Kidney (tissue), 14 donors: ENCODE data around the gene GPR137B. TPM values are rescaled to one million over a fixed set of nuclear protein-coding genes. Genes with fewer than 3 reads are reported as not detected.

ENCODE experiments used
- DNase-seq, 5 donors: peaks; one replicate each; pipeline ENCODE4 v3.0.0-alpha.2; 2013 to 2020
- FAIRE-seq: peaks from 2 replicates; lab custom pipeline; 2012; peaks lifted over from hg19 to GRCh38; lab: Jason Lieb, UNC
- H3K27ac ChIP-seq, 2 donors: one replicate each; pipeline ENCODE4 v1.7.0; 2013; ENCODE audit warnings: low read depth in 2 of 2, low read length in 2 of 2, inconsistent platforms in 1 of 2
- H3K27me3 ChIP-seq: one replicate; pipeline ENCODE4 v1.7.1; 2013; ENCODE audit warnings: low read length, inconsistent platforms; ENCODE audit not compliant: control insufficient read depth, insufficient read depth
- H3K36me3 ChIP-seq, 3 donors: one replicate each; pipeline versions ENCODE4 v1.7.0 to v1.7.1; 2013; ENCODE audit warnings: low read length in 3 of 3, control low read depth in 1 of 3, inconsistent platforms in 1 of 3; ENCODE audit not compliant: insufficient read depth in 3 of 3, control insufficient read depth in 2 of 3
- H3K4me1 ChIP-seq, 3 donors: one replicate each; pipeline versions ENCODE4 v1.7.0 to v1.7.1; 2013; ENCODE audit warnings: low read length in 3 of 3, inconsistent platforms in 1 of 3, low read depth in 1 of 3; ENCODE audit not compliant: control insufficient read depth in 2 of 3, insufficient read depth in 2 of 3
- H3K4me3 ChIP-seq, 3 donors: one replicate each; pipeline versions ENCODE4 v1.7.0 to v1.8.1; 2013; ENCODE audit warnings: low read length in 3 of 3, control low read depth in 1 of 3, inconsistent platforms in 1 of 3
- H3K9ac ChIP-seq, 3 donors: one replicate each; pipeline versions ENCODE4 v1.7.0 to v1.7.1; 2013; ENCODE audit warnings: low read length in 3 of 3, control low read depth in 1 of 3, inconsistent platforms in 1 of 3
- H3K9me3 ChIP-seq, 3 donors: one replicate each; pipeline versions ENCODE4 v1.7.0 to v1.7.1; 2013; ENCODE audit warnings: low read length in 3 of 3, control low read depth in 1 of 3, inconsistent platforms in 1 of 3; ENCODE audit not compliant: control insufficient read depth in 2 of 3, insufficient read depth in 1 of 3
- CTCF ChIP-seq: IDR thresholded peaks from 3 replicates; pipeline ENCODE4 v1.5.1; 2012; ENCODE audit warnings: mild to moderate bottlenecking, moderate library complexity, borderline replicate concordance; ENCODE audit not compliant: insufficient read depth; ENCODE audit errors: extremely low read depth
- intact Hi-C: fragments of 100-400 bp; cut with DNase I; formaldehyde crosslinking; loops from one replicate; pipeline ENCODE4 v1.11.1; 2022
- polyA plus RNA-seq: library from polyadenylated mRNA; stranded (reverse); fragments of 350-450 nt; fragmentation: Illumina TruSeq; extraction: RNeasy Lipid Tissue Mini Kit (QIAGEN cat#74804); gene quantifications from one replicate; pipeline ENCODE4 v1.2.3, GENCODE V29; 2014; ENCODE audit warnings: low read depth, low replicate concordance; ENCODE audit not compliant: insufficient read depth
- total RNA-seq: library from RNA; stranded (reverse); fragmentation: NEBNext Ultra II Directional; extraction: Animal tissue kit (Norgen Biotek cat#: 25700); gene quantifications from one replicate; pipeline ENCODE4 v1.2.1, GENCODE V29; 2021
- donor health status: control.
- donor health status: control.
- donor health status: control.
- donor health status: control.
- donor health status: control.
- donor health status: DM: yes; HTN: yes; CAD: no.
- donor health status: Normal renal cell carcinoma (clear cell type).

GPR137B gene
- total and polyA plus RNA-seq, 2 donors from 2014 or later: 22.2 to 31.4 TPM

GRCh38 chr1:236253918-236254637 lies 111.7 kb downstream of the GPR137B start:
- FAIRE-seq (no peak), DNase-seq (no peak)
- intact Hi-C loops: no loop called here
- no peak overlapping the region for H3K4me3 ChIP-seq
- H3K36me3 ChIP-seq: no peaks in the 10 kb centered on the region
- no peak overlapping the region for H3K27ac ChIP-seq
- H3K4me1 ChIP-seq: no peaks in the 10 kb centered on the region
- no peak overlapping the region for H3K9ac ChIP-seq
- peaks cover 0 to 10% (median 0%) of the 10 kb centered on the region in 3 donors for H3K9me3 ChIP-seq
- no peak for TF ChIP-seq CTCF
- no peaks in the 10 kb centered on the region for H3K27me3 ChIP-seq

DNA sequence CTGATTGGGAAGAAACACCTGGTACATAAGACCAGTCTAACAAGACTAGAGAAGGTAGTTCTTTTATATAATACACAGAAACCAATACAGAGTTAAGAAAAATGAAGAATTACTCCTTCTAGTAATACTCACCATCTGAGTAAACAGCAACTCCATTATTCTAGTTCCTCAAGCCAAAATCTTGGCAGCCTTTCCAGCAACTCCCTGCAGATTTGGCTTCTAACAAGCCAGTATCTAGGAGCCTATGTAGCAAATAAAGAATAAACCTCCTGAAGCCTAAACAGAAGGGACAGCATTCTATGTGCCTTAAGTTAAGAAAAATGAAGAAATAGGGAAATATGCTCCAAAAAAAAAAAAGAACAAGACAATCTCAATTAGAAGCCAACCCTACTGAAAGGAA lies 114.9 kb downstream of the GPR137B start:
- H3K9me3 ChIP-seq: peaks cover 0 to 27% (median 3%) of the 10 kb centered on the region in 3 donors
- TF ChIP-seq CTCF: no peak
- no peak overlapping the region for H3K4me3 ChIP-seq
- DNase-seq (no peak), FAIRE-seq (no peak)
- no peaks in the 10 kb centered on the region for H3K27me3 ChIP-seq
- no peaks in the 10 kb centered on the region for H3K4me1 ChIP-seq
- no peak overlapping the region for H3K9ac ChIP-seq
- no peak overlapping the region for H3K27ac ChIP-seq
- intact Hi-C loops: no loop called here
- H3K36me3 ChIP-seq: no peaks in the 10 kb centered on the region

- H3K27ac ChIP-seq: no peak overlapping the region
- H3K9ac ChIP-seq: no peak overlapping the region
- DNase-seq: no peak
- H3K36me3 ChIP-seq: no peaks in the 10 kb centered on the region
- no peak for FAIRE-seq
- H3K4me1 ChIP-seq: no peaks in the 10 kb centered on the region
- TF ChIP-seq CTCF: no peak
- no peak overlapping the region for H3K4me3 ChIP-seq
- no peaks in the 10 kb centered on the region for H3K27me3 ChIP-seq
- intact Hi-C loops: no loop called here
- peaks cover 0 to 27% (median 3%) of the 10 kb centered on the region in 3 donors for H3K9me3 ChIP-seq
Measured at GRCh38 chr1:236258114-236258622, 115.8 kb downstream of the GPR137B start.

Other genes starting within 250 kb of the GPR137B start
- gene NID1, start 77.4 kb upstream of the GPR137B start, total RNA-seq: 70.1 TPM
- 7.4 TPM for gene NID1, start 77.4 kb upstream of the GPR137B start, polyA plus RNA-seq
- 9.9 TPM for gene ERO1B, start 139.4 kb downstream of the GPR137B start, total RNA-seq
- gene ERO1B, start 139.4 kb downstream of the GPR137B start, polyA plus RNA-seq: 5.7 TPM